H1 (cell line): Measurements from ENCODE around the gene SPIB.

Experiments
- CEBPB ChIP-seq: IDR thresholded peaks from 2 replicates; pipeline ENCODE4 v1.6.1; 2012; ENCODE audit warnings: low read depth, low read length
- EZH2 ChIP-seq: fragments of 200-600 bp; sonication (generic); IDR thresholded peaks from 2 replicates; pipeline ENCODE4 v1.7.1; 2012; ENCODE audit warnings: low read depth, mild to moderate bottlenecking, moderate library complexity, low read length, inconsistent platforms; ENCODE audit not compliant: severe bottlenecking
- GABPA ChIP-seq: IDR thresholded peaks from 2 replicates; pipeline ENCODE4 v1.6.1; 2011; ENCODE audit warnings: mild to moderate bottlenecking, low read length, moderate library complexity, borderline replicate concordance; ENCODE audit not compliant: insufficient read depth
- POLR2AphosphoS5 ChIP-seq: IDR thresholded peaks from 2 replicates; pipeline ENCODE4 v1.6.1; 2011; ENCODE audit warnings: low read depth, low read length
- RAD21 ChIP-seq, 2 experiments: IDR thresholded peaks in 1 of 2; conservative IDR thresholded peaks in 1 of 2; 2 replicates each; pipeline ENCODE4 v1.6.1; 2011; ENCODE audit warnings: low read depth in 2 of 2, low read length in 2 of 2, improper control_type of control experiment in 1 of 2, inconsistent platforms in 1 of 2, mild to moderate bottlenecking in 1 of 2, moderate library complexity in 1 of 2
- RBBP5 ChIP-seq: IDR thresholded peaks from 2 replicates; pipeline ENCODE4 v1.7.1; 2012; ENCODE audit warnings: low read depth, mild to moderate bottlenecking, inconsistent platforms, low read length, moderate library complexity, borderline replicate concordance
- RFX5 ChIP-seq: IDR thresholded peaks from 2 replicates; pipeline ENCODE4 v1.6.1; 2011; ENCODE audit warnings: low read depth, low read length, improper control_type of control experiment, borderline replicate concordance
- SUZ12 ChIP-seq: fragments of 200-600 bp; sonication (generic); IDR thresholded peaks from 2 replicates; pipeline ENCODE4 v1.6.1; 2012; ENCODE audit warnings: mild to moderate bottlenecking, inconsistent platforms, low read length, moderate library complexity, mixed read lengths
- TEAD4 ChIP-seq: IDR thresholded peaks from 2 replicates; pipeline ENCODE4 v1.6.1; 2012; ENCODE audit warnings: low read depth, low read length, inconsistent platforms, mixed read lengths

DNA sequence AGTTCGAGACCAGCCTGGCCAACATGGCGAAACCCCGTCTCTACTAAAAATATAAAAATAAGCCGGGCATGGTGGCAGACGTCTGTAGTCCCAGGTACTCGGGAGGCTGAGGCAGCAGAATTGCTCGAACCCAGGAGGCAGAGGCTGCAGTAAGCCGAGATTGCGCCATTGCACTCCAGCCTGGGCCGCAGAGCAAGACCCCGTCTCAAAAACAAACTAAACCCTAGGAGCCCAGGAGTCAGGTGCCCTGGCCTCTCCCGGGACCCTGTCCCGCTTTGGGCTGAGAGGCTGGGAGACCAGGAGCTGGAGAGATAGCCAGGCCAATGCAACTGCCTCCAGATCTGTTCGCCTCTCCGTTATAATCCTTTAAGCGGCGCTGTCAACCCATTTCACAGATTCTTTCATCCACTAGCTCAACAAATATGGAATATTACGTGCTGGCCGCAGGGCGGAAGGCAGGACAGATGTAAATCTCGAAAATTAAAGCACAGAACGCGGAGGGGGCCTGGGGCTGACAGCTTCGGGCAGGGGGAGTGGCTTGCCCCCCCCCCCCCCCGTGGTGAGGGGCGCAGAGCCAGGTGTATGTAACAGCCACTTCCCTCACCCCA lies 8.7 kb downstream of the SPIB start:
- TF ChIP-seq CEBPB = no peak
- no peak for TF ChIP-seq SUZ12
- TF ChIP-seq RAD21 (IDR thresholded peaks at IDR 0.05 in 1 of 2, conservative IDR thresholded peaks at IDR 0.05 in 1 of 2; ENCODE audit: low read depth in 2 of 2, low read length in 2 of 2) = no peak
- no peak for TF ChIP-seq RBBP5
- no peak for TF ChIP-seq RFX5
- no peak for TF ChIP-seq EZH2
- no peak for TF ChIP-seq GABPA
- no peak for TF ChIP-seq POLR2AphosphoS5
- TF ChIP-seq TEAD4 = no peak
